Bronchial epithelial cell (primary cell): ENCODE results near the gene ZAP70. TPM values are rescaled to one million over a fixed set of nuclear protein-coding genes. Genes with fewer than 3 reads are reported as not detected.

Source experiments
- DNase-seq: peaks from one replicate; pipeline ENCODE4 v3.0.0-alpha.2; 2010; ENCODE audit warnings: low read depth
- FAIRE-seq: peaks from 2 replicates; lab custom pipeline; 2011; peaks lifted over from hg19 to GRCh38; lab: Jason Lieb, UNC
- H3K27me3 ChIP-seq: 2 replicates; pipeline ENCODE4 v1.5.1; 2011; ENCODE audit warnings: low read length; ENCODE audit not compliant: control insufficient read depth, insufficient read depth
- H3K36me3 ChIP-seq: 2 replicates; pipeline ENCODE4 v1.5.1; 2011; ENCODE audit warnings: low read length; ENCODE audit not compliant: control insufficient read depth, insufficient read depth
- H3K4me3 ChIP-seq: 2 replicates; pipeline ENCODE4 v1.5.1; 2011; ENCODE audit warnings: mild to moderate bottlenecking, low read depth, low read length, control low read depth
- total RNA-seq: library from RNA; depleted of rRNA; stranded (reverse); fragments of >200 nt; gene quantifications from 2 replicates; pipeline ENCODE4 v1.2.1, GENCODE V29; 2014
- TF ChIP-seq, protein P1 (sequence below): IDR thresholded peaks from 2 replicates; pipeline ENCODE4 v1.5.1; 2011; ENCODE audit warnings: mild to moderate bottlenecking, moderate library complexity, low read length, control low read depth, inconsistent platforms; ENCODE audit not compliant: insufficient read depth, severe bottlenecking

ZAP70 gene
- total RNA-seq, 1 donor from 2014 or later = not detected

DNA sequence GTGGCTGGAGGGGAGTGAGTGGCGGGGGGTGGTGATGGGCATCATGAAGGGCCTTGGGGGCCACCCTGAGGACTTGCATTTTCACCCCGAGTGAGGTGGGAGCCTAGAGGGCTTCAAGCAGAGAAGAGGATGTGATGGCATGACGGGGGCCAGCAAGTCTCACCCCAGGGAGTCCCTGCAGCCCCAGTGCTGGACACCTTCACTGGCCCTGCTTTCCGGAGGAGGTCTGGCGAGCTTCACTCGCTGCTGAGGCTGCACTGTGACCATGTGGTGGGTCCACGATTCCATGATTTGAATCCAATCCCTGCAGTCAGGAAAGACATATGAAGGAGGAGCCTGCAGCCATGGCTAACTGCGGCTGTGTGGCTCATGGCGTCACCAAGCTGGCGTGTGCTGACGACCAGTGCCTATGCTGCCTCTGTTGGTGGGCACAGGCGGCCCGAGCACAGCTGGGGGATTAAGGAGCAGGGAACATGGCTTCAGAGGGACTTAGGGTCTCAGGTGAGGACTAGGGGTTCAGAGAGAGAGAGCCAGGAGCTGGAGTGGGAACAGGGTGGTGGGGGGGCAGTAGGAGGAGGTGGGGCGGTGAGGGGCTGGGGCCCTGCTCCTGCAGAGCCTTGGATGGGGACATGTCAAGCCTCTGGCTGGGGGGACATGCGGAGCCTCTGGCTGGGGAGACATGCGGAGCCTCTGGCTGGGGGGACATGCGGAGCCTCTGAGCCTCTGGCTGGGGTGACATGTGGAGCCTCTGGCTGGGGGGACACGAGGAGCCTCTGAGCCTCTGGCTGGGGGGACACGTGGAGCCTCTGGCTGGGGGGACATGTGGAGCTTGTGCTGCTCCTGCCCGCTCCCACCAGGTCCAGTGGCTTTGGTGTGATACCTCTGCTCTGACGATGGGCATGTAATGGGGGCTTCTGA is 3.6 kb downstream of the ZAP70 start:
- no peaks in the 10 kb centered on the region for H3K27me3 ChIP-seq
- no peaks in the 10 kb centered on the region for H3K36me3 ChIP-seq
- no peak overlapping the region for H3K4me3 ChIP-seq
- TF ChIP-seq, protein P1, sequence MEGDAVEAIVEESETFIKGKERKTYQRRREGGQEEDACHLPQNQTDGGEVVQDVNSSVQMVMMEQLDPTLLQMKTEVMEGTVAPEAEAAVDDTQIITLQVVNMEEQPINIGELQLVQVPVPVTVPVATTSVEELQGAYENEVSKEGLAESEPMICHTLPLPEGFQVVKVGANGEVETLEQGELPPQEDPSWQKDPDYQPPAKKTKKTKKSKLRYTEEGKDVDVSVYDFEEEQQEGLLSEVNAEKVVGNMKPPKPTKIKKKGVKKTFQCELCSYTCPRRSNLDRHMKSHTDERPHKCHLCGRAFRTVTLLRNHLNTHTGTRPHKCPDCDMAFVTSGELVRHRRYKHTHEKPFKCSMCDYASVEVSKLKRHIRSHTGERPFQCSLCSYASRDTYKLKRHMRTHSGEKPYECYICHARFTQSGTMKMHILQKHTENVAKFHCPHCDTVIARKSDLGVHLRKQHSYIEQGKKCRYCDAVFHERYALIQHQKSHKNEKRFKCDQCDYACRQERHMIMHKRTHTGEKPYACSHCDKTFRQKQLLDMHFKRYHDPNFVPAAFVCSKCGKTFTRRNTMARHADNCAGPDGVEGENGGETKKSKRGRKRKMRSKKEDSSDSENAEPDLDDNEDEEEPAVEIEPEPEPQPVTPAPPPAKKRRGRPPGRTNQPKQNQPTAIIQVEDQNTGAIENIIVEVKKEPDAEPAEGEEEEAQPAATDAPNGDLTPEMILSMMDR = no peak
- no peak for DNase-seq
- FAIRE-seq = no peak

DNA sequence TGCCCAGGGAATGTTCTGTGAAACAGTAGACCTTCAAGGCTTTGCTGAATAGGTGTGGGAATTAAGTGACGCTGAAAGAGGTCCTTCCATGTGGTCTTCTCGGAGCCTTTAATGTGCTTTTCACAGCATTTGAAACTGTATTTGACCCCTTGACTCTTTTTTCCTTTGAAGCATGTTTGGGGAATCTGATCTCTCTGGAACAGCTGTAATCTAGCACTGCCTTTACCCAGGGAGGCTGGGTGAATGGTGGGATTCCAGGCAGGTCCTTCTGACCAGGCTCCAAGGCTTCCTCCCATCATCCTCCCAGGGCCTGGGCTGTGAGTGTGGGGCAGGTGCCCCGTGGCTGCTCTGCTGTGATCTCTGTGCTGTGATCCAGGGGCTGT is 4.2 kb downstream of the ZAP70 start:
- Histone ChIP-seq H3K36me3 (no peaks in the 10 kb centered on the region), H3K4me3 (no peak overlapping the region), H3K27me3 (no peaks in the 10 kb centered on the region)
- TF ChIP-seq, protein P1 = no peak
- FAIRE-seq (no peak), DNase-seq (no peak)

DNA sequence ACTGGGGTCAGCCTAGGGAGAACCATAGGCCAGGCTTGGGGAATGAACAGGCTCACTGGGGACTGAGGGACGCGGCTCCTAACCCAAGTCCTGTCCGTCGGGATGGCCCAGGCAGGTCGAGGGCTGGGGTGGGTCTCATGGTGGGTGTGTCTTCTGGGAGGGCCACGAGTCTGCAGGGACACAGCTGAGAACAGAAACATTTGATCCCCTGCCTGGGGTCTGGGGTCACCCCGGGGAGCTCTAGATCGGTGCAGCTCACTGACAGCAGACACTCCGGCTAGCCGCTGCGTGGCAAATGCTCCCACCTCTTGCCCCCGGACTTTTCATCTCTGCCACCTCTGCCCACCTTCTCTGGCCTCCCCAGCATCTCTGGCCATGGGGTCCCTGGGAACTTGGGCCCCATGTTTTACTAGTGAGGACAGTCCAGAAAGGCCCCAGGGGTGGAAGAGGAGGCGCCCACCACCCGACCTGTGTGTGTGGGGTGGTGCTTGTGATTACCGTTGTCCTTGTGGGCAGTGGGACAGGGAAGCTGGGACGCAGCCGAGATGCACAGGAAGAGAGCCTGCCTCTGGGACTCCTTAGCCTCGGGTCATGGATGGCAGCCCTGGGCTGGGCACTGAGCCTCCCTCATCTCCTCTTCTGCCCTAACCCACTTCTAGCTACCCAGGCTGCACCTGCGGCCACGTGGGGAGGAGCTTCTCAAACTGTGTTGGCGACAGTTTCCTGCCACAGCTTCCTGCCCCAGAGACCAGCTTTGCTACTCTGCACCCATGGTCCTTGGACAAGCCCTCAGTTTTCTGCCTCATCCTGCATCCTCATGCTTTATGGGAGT is 4.9 kb downstream of the ZAP70 start:
- DNase-seq (no peak), FAIRE-seq (no peak)
- TF ChIP-seq, protein P1 = no peak
- Histone ChIP-seq H3K27me3 (no peaks in the 10 kb centered on the region), H3K36me3 (no peaks in the 10 kb centered on the region), H3K4me3 (no peak overlapping the region)

DNA sequence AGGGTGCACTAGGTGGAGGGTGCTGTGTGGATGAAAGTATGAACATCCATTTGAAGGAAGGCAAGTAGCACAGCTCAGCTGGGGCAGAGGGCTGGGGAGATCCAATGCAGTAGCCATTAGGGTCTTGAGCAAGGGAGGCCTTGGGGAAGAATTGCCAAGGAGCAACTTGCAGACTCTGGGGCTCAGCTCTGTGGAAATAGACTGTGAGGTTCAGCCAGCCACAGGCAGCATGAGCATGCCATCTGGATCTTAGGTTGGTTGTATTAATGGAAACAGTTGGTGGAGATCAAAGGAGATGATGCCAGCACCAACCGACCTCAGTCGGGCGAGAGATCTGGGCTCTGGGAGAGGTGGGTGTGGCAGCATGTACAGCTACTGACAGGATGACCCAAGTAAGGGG is 5.6 kb downstream of the ZAP70 start:
- FAIRE-seq = no peak
- no peak overlapping the region for H3K4me3 ChIP-seq

DNA sequence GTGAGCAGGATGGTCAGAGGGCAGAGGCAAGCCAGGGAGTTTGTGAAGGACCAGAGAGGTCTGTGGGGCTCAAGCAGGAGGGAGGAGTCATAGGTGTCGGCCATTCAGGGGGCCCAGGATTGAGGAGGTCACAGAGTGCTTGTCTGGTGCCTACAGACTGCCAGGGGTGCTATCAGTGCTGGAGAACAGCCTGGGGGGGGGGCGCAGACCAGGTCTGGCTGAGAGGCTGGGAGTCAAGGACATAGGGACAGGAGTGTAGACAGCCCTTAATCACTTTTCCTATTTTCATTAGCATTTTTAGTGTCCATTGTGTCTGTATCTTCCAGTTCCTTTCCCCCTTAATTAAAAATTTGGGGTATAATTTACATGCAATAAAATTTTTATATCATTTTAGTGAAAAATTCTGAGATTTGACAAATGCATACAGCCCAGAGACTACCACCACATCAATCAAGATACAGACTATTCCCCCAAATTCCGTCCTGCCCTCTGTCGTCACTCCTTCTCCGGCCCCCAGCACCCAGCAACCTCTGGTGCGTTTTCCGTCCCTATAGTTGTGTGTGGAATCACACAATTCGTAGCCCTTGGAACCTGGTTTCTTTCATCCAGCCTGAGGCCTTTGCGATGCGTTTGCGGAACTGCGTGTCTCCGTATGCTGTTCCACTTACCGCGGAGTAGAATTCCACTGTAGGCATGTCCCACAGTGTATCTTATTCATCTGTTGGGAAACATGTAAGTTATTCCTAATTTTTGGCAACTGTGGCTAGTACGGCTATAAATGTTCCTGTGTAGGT is 6.2 kb downstream of the ZAP70 start:
- no peak for DNase-seq
- Histone ChIP-seq H3K36me3 (no peaks in the 10 kb centered on the region), H3K27me3 (no peaks in the 10 kb centered on the region), H3K4me3 (no peak overlapping the region)
- FAIRE-seq = no peak
- TF ChIP-seq, protein P1 = no peak

More for the DNA sequence above, 5.6 kb downstream of the ZAP70 start:
- no peaks in the 10 kb centered on the region for H3K36me3 ChIP-seq
- TF ChIP-seq, protein P1 = no peak
- H3K27me3 ChIP-seq = no peaks in the 10 kb centered on the region
- DNase-seq = no peak
